ENCODE measurements around the gene TSPEAR. TPM values are rescaled to one million over a fixed set of nuclear protein-coding genes. Genes with fewer than 3 reads are reported as not detected.

The TSPEAR gene
- total RNA-seq, 1 experiment from 2014 or later: 0.32 TPM

GRCh38 chr21:44708866-44709425, 2.4 kb downstream of the TSPEAR start:
- POLR2A ChIA-PET: no interaction called here
- intact Hi-C loops (cut with micrococcal nuclease; ENCODE audit: unreplicated experiment): no loop called here
- Histone ChIP-seq H3K4me3 (ENCODE audit: low read depth, low read length) (no peak overlapping the region), H3K36me3 (ENCODE audit: control insufficient read depth, insufficient read depth, low read length) (no peaks in the 10 kb centered on the region), H3K9me3 (no peaks in the 10 kb centered on the region; the same call in 1 of the 2 replicates), H3K4me1 (peaks cover 6% of the 10 kb centered on the region; the same call in 1 of the 2 replicates), H3K27me3 (replicated peaks; ENCODE audit: control insufficient read depth, insufficient read depth, low read length) (no peaks in the 10 kb centered on the region)
- no peak overlapping the region for H3K4me3 Mint-ChIP-seq (ENCODE audit: unreplicated experiment)
- no peaks in the 10 kb centered on the region for H3K9me3 Mint-ChIP-seq (ENCODE audit: unreplicated experiment)
- CTCF ChIA-PET: interaction anchor here (1.2 kb wide), 1 partner anchor 33 kb away, joined by 4 read pairs; no protein-coding TSS in a partner anchor
- no peak for TF ChIP-seq CTCF (IDR thresholded peaks at IDR 0.05; ENCODE audit: insufficient read depth in 1 of 2, low read depth in 1 of 2, low read length in 1 of 2, severe bottlenecking in 1 of 2, unreplicated experiment in 1 of 2)
- no peak for DNase-seq
- H3K27ac Mint-ChIP-seq (ENCODE audit: unreplicated experiment): no peak overlapping the region
- H3K36me3 Mint-ChIP-seq (ENCODE audit: insufficient read depth, unreplicated experiment): no peaks in the 10 kb centered on the region
- peaks cover 7% of the 10 kb centered on the region for H3K4me1 Mint-ChIP-seq (ENCODE audit: low read depth, unreplicated experiment)
- BruUV-seq (replicated peaks): no TSS peak
- peaks cover 6% of the 10 kb centered on the region for H3K27me3 Mint-ChIP-seq (ENCODE audit: insufficient read depth, unreplicated experiment)

DNA sequence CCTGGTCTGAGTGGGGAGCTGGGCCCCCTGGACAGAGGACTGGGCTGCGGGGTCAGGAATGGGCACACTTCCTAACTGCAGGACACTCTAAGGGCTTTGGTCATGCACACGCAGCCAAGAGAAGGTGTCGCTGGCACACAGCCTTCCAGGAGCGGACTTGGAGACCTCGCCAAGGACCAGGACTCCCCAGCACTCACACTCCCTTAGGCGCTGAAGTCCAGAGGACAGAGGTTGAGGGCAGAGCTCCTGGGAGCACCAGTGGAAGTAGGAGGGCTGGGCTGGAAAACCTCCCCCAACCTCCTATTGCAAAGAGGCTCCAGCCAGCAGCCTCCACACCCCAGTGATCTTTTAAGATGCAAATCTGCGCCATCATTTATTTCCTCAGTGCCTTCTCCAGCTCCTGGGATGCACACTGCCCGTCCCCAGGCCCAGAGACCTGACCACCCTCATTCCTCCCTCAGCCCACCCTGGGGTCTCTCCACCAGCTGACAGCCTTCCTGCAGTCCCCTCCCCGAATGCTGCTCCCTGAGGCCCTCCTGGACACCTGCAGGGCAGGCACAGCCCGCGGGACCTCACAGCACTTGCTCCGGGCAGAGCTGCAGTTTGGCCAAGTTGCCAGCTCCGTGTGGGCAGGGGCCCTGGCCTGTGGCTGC, 3.0 kb downstream of the TSPEAR start:
- no peaks in the 10 kb centered on the region; the same call in 1 of the 2 replicates for H3K9me3 ChIP-seq
- intact Hi-C loops (cut with micrococcal nuclease; ENCODE audit: unreplicated experiment): no loop called here
- Mint-ChIP-seq H3K27me3 (ENCODE audit: insufficient read depth, unreplicated experiment) (peaks cover 6% of the 10 kb centered on the region), H3K27ac (ENCODE audit: unreplicated experiment) (no peak overlapping the region), H3K4me3 (ENCODE audit: unreplicated experiment) (no peak overlapping the region), H3K9me3 (ENCODE audit: unreplicated experiment) (no peaks in the 10 kb centered on the region), H3K4me1 (ENCODE audit: low read depth, unreplicated experiment) (peaks cover 7% of the 10 kb centered on the region), H3K36me3 (ENCODE audit: insufficient read depth, unreplicated experiment) (no peaks in the 10 kb centered on the region)
- no peaks in the 10 kb centered on the region for H3K36me3 ChIP-seq (ENCODE audit: control insufficient read depth, insufficient read depth, low read length)
- ChIA-PET CTCF (interaction anchor here (1.2 kb wide), 1 partner anchor 34 kb away, joined by 4 read pairs; no protein-coding TSS in a partner anchor), POLR2A (no interaction called here)
- no TSS peak for BruUV-seq (replicated peaks)
- no peak overlapping the region for H3K4me3 ChIP-seq (ENCODE audit: low read depth, low read length)
- peaks cover 6% of the 10 kb centered on the region; the same call in 1 of the 2 replicates for H3K4me1 ChIP-seq
- H3K27me3 ChIP-seq (replicated peaks; ENCODE audit: control insufficient read depth, insufficient read depth, low read length): no peaks in the 10 kb centered on the region
- DNase-seq: no peak
- TF ChIP-seq CTCF (IDR thresholded peaks at IDR 0.05; ENCODE audit: insufficient read depth in 1 of 2, low read depth in 1 of 2, low read length in 1 of 2, severe bottlenecking in 1 of 2, unreplicated experiment in 1 of 2): no peak

- Histone ChIP-seq H3K4me3 (ENCODE audit: low read depth, low read length) (no peak overlapping the region), H3K36me3 (ENCODE audit: control insufficient read depth, insufficient read depth, low read length) (no peaks in the 10 kb centered on the region), H3K27me3 (replicated peaks; ENCODE audit: control insufficient read depth, insufficient read depth, low read length) (no peaks in the 10 kb centered on the region), H3K4me1 (peaks cover 6% of the 10 kb centered on the region; the same call in 1 of the 2 replicates), H3K9me3 (no peaks in the 10 kb centered on the region; the same call in 1 of the 2 replicates)
- CTCF ChIA-PET: no interaction called here
- intact Hi-C loops (cut with micrococcal nuclease; ENCODE audit: unreplicated experiment): no loop called here
- peaks cover 10% of the 10 kb centered on the region for H3K27me3 Mint-ChIP-seq (ENCODE audit: insufficient read depth, unreplicated experiment)
- no peaks in the 10 kb centered on the region for H3K36me3 Mint-ChIP-seq (ENCODE audit: insufficient read depth, unreplicated experiment)
- no peak for TF ChIP-seq CTCF (IDR thresholded peaks at IDR 0.05; ENCODE audit: insufficient read depth in 1 of 2, low read depth in 1 of 2, low read length in 1 of 2, severe bottlenecking in 1 of 2, unreplicated experiment in 1 of 2)
- H3K9me3 Mint-ChIP-seq (ENCODE audit: unreplicated experiment): no peaks in the 10 kb centered on the region
- DNase-seq: no peak
- H3K4me3 Mint-ChIP-seq (ENCODE audit: unreplicated experiment): no peak overlapping the region
- BruUV-seq (replicated peaks): no TSS peak
- POLR2A ChIA-PET: no interaction called here
- H3K4me1 Mint-ChIP-seq (ENCODE audit: low read depth, unreplicated experiment): peaks cover 7% of the 10 kb centered on the region
- no peak overlapping the region for H3K27ac Mint-ChIP-seq (ENCODE audit: unreplicated experiment)
Observed at GRCh38 chr21:44706706-44707581, 4.4 kb downstream of the TSPEAR start.

Measured in Caco-2 (cell line).